GM19468 (cell line): ENCODE data around the gene TAF6.

Experiments
- ATAC-seq: cut with Tn5 transposase; IDR thresholded peaks from one replicate; pipeline ENCODE4 v1.9.1; 2021; ENCODE audit warnings: mild to moderate bottlenecking, moderate library complexity, moderate number of reproducible peaks; ENCODE audit not compliant: unreplicated experiment; ENCODE audit errors: extremely low read depth

TAF6 gene

DNA sequence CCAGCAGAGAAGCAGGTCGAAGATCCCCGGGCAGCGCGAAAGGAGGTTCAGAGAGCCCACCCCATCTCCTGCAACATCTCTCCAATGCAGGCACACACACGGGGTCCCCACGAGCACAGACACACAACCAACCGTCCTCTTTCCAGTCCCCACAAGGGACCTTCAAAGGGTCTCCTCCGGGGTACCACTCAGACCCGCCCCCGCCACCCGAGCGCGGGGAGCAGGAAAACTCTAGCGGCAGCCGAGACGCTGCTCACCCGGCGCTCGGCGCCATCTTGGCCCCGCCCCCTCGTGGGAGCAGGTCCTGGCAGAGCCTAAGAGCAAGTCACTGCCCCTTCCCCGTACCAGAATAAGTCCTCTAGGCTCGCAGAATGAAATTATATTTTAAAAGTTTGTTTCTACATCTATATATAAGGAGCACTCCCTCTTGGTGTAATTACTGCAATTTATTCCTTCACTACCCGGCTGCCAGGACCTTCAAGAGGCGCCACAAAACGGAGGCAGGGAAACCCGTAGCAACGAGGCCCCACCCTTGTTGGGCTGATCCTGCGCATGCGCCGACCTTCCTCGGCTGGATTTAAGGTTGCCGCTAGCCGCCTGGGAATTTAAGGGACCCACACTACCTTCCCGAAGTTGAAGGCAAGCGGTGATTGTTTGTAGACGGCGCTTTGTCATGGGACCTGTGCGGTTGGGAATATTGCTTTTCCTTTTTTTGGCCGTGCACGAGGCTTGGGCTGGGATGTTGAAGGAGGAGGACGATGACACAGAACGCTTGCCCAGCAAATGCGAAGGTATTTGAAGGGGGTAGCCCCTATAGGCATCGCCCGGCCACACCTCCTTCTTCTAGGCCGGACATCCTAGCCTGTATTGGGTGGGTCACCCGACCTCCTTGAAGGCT lies at the start of gene TAF6, which contains the start of gene CNPY4:
Gene TAF6 (minus strand): TSS at position 287 of the 898 bp plus-strand sequence. CDS start 5,149 bp downstream, outside the sequence.
Gene CNPY4 (plus strand): TSS at position 563 of the 898 bp plus-strand sequence. CDS start 111 bp downstream, at position 674.
- ATAC-seq: peak; percentile 33

DNA sequence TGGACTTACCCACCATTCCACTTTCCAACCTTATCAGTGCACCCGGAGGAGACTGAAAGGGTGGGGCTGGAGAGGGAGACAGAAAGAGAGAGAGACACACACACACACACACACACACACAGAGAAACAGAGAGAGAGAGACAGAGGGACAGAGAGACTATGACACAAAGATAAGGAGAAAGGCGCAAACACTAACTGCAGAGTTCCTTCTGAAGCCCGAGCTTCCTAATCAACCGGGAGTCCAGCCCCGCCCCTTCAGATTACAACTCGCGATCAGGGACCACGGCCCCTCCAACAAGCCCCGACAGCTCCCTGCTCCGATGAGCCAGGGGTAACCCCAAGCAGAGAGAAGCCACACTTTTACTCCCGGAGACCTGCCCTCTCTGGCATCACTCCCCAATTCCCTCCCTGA lies 48.8 kb upstream of the TAF6 start:
- no peak for ATAC-seq

DNA sequence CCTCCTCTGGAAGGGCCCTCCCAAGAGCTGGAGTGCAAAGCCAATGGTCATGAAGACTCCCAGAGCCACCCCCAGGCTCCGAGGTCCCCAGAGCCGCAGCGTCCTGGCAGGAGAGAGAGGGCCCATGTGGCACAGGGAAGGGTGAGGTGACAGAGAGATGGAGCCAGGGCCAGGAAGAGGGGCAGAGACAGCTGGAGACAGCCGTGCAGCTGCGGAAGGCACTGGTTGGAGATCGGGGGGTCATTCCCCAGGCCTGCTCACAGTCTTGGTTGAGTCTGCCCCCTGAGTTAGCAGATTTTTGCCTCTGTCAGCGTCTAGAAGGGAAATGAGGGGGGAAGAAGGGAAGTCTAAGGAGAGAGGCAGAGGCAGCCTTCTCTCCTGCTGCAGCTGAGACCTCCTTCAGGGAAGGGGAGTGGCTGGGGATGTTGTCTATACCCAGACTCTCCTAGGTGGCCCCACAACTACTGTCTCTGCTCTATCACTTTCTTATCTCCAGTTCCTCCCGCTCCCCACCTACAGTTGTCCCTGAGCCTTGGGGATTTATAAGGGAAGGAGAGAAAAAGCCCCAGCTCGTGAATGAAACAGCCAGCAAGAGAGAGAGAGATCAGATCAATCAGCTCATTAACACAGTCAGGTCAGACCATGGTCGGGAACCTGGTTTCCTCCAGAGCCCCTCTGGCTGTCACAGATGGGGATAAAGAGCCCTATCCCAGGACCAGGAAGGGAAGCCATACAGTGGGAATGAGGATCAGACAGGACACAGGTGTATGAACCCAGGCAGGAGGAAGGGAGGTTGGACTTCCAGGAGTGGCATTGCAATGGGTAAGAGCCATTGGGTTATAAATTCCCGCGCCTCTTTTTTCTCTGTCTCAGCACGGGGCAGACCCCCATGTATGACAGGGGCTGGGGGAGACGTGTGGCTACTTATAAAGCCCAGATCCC lies 48.1 kb upstream of the TAF6 start:
- no peak for ATAC-seq

DNA sequence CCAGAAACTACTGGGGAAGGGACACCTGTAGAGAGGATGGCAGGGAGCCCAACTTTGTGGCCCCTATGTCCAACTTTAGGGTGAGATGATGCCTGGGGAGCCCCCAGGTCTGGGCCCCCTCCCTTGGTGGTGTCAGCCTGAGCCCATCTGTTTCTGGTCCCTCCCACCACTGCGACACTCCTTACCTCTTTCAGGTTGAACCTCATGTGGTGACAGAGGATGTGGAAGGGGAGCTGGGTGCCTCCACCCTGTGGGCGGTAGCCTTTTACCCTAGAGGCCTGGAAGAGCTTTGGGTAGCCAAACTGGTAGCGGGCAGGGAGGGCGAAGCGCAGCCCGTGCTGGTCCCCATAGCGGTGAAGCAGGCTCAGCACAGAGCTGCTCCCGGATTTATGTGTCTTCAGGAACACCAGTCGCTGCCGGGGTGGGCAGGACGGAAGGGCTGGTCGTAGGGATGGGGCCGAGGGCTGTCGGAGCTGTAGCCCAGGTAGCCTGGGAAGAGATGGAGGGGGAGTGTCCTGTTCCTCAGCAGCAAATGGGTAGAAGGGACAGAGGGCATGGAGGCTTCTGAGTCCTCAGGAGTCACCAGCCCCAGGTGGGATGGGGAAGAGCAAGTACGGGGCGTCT lies 47.3 kb upstream of the TAF6 start:
- ATAC-seq: no peak

DNA sequence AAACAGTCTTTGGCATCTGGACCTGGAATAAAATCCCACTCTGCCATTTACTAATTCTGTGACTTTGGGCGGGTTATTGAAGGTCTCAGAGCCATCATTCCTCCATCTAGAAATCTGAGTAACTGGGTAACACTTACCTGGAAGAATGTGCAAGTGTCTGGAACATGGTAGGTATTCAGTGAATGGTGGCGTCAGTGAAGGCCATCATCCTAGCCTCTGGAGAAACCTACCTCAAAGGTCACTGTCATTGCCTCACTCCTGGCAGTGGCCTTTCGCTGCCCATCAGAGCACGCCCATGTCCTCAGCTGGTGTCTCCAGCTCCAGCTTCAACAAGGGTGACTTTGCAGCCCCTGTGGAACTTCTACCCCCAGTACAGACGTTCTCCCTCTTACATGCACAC lies 44.7 kb upstream of the TAF6 start:
- ATAC-seq: no peak

DNA sequence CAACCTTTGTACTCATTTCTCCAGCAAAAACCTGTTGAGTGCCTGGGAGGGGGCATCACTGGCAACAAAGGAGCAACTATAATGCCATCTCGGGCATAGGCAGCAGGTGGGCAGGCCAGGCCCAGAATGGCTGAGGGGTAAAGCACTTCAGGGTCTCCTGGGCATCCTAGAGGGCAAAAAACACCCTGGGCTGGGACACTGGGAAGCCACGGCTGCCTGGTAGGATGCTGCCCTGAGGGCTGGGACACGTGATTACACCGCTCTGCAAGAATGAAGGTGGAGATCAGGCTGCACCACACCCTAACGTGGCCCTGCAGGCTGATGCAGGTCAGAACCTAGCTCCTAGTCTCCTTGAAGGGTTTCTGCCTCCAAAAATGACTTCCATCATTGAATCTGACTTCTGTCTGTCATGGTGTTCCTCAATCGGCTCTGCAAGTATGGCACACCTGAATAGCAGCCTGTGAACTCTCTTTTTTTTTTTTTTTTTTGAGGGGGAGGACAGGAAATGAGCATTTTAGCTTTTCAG lies 43.9 kb upstream of the TAF6 start:
- no peak for ATAC-seq

DNA sequence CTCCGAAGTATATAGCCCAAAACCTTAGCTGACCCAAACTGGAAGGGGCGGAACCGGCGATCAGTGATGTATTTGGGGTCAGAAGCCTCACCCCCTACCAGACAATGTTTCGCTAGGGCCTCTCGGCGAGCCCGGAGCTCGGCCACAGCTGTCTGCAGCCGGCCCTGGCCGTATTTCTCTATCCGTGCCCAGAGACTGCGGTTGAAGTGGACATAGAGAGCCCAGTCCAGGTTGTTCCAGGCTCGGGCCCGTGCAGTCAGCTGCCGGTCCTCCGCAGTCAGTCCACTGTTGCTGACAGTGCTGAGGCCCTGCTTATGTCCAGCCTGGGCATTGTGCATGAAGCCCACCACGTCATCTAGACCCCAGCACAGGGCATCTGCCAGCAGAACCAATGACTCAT lies 40.9 kb upstream of the TAF6 start:
- ATAC-seq: no peak

DNA sequence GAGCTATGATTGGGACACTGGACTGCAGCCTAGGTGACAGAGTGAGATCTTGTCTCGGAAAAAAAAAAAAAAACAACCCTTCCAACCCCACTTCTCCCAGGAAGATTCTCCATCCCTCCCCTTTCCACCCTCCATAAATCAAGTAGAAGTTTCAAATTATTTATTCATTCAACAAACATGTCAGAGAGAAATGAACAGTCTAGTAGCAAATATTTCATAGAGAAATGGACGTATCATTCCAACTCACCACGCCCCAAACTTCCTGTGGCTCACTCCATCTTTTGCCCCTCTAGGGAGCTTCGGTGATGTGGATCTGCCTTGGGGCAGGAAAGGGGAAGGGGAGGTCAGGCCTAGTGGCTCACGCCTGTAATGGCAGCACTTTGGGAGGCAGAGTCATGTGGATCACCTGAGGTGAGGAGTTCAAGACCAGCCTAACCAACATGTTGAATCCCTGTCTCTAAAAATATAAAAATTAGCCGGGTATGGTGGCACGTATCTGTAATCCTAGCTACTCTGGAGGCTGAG lies 40.0 kb upstream of the TAF6 start:
- ATAC-seq: no peak

DNA sequence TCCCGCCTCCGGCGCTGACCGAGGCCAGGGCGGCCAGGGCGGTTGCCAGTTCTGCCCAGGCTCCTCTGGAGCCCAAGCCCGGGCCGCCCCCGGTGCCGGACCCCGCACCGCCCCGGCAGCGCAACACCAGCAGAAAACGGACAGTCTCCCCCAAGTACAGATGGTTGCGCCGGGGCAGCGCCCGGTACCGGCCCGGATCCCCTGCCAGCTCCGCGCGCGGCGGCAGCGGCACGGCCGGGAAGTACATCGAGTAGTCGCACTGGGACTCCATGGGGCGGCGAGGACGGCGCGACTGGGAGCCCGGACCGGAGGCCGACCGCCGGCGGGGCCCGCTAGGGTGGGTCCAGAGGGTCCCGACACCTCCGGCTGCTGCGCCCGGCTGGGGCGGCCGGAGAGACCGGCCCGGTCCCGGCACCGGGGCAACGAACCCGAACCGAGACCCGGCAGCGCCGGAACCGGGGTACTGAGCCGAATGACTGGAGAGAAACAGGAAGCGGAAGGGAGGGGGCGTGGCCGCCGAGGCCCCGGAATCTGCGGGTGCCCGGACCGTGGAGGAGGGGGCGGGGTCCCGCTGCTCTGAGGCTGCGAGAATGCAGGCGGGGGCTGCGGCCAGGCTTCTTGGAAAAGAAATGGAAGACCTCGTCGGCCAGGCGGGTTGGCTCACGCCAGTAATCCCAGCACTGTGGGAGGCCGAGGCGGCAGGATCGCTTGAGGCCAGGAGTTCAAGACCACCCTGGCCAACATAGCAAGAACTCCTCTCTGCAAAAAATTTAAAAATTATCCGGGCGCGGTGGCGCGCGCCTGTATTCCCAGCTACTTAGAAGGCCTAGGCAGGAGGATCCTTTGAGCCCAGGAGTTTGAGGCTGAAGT lies 39.3 kb upstream of the TAF6 start, which contains the start of gene TRAPPC14:
Gene TRAPPC14 (minus strand): TSS at position 495 of the 870 bp plus-strand sequence. CDS start 224 bp downstream, at position 271.
- ATAC-seq: peak; percentile 65

DNA sequence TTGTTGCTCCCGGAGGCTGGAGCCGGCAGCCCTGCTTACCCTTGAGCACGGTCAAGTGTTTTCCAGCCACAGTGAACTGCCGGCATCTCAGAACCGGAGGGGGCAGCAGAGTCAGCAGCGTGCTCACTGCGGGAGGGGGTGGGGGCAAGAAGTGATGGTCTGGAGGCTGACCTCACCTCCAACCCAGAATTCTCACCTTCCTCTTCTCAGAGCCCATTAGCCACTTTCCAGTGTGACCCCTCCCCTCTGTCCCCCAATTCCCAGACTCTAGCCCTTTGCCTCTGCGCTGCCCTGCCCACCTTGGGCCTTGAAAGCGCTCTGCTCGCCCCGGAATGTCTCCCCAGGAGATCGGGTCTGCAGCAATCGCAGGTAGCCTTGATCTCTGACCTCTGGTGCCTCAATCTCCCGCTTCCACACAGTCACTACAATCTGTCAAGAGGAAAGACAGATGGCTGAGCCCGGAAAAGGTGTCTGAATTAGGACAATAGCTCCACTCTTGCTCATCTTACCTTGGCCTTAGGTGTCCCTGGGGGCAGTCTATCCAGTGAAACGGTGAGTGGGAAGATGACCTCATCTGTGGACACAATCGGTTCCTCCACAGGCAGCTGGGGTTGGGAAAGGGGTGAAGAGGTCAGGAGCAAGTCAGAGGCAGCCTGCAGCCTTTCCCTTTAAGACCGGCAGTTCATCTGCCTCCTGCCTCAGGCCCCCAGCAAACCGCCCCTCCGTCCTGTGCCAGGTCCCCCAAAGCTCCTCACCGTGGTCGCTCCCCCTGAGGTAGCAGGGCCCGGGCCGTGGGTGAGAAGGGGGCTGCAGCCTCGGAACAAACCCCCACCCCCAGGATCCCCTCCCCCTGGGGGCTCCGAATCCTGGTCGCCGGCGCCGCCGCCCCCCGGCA lies 38.4 kb upstream of the TAF6 start:
- ATAC-seq: no peak

DNA sequence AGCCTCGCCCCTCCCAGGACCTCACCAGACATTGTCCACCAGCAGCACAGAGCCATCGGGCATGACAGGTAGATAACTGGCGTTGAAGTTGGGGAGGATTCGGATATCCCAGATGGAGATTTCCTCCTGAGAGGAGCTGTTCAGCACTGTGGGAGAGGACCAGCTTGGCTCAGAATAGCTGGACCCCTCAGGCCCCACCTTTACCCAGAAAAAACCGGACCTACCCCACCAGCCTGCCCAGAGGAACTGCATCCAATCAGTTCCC lies 37.8 kb upstream of the TAF6 start:
- no peak for ATAC-seq

DNA sequence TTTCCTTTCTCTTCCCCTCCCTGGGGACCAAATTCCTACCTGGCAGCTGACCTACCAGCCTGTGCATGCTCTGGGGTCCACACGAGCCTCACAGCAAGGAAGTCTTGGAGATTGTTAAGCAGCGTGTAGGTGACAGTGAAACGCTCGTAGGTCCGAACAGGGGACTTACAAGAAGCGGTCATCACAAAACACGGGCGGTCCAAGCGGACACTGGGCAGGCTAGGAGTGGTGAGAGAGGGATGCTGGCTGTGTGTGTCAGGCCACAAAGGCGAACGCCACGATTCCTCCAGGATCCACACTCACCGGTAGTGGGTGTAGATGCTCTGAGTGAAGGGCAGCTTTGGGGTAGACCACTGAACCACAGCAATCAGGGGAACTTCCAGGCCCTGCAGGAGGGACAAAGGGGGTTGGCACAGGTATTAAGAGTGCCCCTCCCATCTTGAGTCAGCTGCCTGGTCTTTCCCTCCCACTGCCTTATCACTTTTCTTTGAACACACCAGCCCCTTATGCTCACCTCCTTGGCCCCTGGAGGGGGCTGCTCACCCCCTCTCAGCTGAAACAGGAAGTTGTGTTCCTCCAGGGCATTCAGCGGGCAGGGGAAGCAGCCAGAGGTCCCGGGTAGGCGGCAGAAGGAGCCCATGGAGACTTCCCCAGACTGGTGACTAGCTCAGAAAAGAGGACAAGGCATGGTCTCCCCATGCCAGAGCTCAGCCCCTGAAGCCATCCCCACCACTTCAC lies 37.3 kb upstream of the TAF6 start:
- no peak for ATAC-seq

DNA sequence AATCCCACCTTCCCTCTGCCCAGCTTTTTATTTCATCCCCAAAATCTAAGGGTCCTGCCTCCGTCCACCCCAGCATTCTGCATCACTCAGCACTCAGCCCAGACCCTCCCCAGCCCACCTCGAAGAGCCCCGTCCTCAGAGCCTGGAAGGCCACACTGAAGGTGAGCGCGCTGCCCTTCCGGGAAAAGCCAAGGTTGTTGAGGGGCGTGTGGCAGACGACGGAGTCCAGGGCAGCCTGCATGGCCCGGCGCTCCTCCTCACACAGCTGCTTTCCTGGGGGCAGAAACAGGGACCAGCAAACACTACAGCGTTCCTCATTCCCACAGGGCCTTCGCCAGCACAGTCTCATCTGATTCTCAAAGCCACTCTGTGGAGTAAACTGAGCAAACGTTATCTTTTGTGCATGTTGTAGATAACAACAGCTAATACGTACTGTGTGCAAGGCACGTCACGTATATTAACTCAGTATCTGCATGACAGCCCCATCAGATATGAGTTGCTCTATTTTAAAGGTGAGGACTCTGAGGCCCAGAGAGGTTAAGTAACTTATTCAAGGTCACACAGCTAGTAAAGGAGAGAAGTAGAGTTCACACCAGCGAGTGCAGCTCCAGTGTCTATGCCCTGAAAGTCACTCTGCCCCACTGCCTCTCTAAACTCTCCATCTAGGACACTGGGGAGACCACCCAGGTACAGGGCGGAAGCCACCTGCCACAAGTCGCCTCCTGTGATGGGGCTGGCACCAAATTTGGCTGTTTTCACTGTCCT lies 36.6 kb upstream of the TAF6 start:
- ATAC-seq: no peak

DNA sequence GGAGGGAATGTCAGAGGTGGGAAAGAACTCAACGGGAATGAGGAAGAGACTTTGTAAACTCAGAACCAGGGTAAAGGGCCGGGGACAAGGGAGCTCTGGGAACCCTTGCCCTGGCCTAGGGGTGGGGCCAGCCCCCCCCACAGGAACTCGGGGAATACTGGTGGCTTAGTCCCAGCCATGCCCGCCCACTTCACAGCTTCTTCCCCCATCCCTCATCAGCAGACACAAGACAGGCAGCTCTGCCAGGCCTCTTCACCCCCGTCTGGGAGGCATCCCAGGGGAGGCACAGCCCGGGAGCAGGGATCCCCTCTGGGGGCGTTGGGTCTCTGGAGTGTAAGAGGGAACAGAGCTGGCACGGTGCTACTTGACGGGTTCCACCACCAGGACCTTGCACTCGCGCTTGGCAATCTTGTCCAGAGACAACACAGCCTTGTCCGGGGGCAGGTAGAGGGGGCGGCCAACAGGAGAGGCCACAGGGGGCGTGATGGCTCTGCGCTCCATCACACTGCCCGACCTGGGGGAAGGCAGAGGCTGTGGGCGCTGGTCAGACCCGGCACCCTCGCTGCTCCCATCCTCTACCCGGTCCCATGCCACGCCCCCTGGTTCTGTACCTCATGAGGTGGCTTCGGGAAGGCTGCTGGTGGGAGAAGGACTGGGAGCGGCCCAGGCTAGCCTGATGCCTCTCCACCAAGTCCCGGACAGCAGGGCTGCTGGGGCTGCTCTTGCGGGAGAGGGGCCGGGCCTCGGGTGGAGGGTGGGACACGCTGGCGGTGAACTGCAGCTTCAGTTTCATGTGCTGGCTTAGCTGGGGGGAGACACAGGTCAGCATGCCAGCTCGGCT lies 35.7 kb upstream of the TAF6 start:
- no peak for ATAC-seq

DNA sequence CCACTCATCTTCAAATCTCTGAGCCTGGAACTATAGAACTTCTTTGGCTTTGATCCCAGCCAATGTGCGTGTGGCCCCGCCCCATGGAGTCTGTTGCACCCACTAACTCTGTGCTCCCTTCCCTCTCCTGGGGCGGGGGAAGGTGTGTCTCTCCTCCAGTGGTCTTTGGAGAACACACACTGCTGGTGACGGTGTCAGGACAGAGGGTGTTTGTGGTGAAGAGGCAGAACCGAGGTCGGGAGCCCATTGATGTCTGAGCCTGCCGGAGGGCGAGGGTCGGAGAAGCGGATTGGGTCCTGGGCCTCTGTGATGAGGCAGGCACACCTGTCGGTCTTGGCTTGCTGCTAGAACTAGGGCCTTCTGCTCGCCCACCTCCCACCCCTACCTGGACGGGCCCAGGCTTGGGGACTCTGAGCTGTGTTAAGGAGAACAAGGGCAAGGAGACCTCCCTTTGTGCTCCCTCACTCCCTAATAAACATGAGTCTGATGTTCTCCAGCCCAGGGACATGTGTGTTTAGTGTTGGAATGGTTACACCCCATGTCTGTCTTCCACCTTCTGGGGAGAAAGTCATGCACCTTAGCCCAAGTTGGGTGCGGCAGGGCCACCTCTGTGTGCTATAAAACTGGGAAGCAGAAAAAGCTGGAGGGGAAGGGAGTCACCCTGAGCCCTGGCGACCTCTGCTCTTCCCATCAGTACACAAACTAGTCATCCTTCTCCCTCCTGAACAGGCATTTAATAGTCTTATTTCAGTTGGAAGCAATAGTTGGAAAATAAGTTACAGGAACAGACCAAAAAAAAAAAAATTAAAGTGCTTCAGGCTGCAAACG lies 34.8 kb upstream of the TAF6 start:
- no peak for ATAC-seq
